HG03571 (cell line): ENCODE data around the gene ANKMY1.
"Not testable (repeated sequence)": the region's sequence is repeated elsewhere in the genome, so short reads cannot be mapped to it uniquely, and the experiment has no call there.

Experiments
- ATAC-seq: cut with Tn5 transposase; IDR thresholded peaks from one replicate; pipeline ENCODE4 v1.9.1; 2021; ENCODE audit not compliant: unreplicated experiment

The ANKMY1 gene

DNA sequence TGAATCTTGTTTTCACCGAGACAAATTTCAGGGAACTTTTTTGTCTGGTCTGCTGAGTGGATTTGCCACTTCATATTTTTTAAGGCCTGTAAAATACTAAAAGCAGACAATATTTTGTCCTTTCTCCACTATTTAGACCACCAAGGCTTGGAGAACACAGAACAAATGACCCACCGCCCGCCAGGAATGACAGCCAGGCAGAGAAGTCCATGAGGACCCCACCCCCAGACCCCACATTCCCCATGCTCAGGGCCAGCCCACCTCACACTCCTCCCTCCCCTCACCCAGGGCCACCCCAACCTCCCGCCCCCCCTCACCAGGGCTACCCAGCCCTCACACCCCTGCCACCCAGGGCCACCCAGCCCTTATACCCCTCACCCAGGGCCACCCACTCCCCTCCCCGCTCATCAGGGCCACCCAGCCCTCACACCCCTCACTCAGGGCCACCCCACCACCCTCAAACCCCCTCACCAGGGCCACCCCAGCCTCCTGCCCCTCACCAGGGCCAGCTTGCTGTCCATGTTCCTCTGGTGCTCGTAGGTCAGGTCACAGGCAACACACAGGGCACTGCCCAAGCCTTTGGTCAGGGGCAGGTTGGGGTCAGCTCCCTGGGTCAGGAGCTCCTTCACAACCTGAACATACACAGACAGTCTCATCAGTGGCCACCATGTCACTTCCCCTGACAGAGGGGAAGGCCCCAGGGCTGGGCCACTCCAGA is 50.6 kb downstream of the ANKMY1 start:
- no peak for ATAC-seq

DNA sequence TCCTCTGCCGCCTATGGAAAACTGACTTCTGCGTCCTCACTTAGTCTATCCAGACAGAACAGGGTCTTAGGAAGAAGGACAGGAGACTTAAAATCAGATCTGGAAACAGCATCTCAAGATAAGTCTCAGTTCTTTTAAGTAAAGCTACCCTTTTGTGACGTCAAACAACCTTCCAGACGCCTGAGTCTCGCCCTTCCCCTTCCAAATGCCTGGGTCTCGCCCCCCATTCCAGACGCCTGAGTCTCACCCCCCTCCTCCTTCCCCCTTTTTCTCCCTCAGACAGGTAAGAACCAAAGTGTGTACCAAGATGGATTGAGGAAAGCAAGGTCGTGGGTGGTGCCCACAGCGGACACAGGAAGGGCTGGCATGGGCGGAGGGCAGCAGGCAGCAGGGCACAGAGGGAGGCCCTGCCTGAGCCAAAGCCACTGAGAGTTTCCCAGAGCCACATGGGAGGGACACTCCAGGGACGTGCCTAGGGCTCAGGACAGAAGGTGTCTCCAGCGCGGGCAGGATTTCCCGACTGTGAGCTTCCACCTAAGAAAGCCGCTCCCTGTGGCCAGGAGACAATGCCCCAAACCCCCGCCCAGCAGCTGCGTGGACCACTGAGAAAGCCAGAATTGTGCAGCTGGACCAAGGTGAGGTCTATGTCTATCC is 51.3 kb downstream of the ANKMY1 start:
- no peak for ATAC-seq

DNA sequence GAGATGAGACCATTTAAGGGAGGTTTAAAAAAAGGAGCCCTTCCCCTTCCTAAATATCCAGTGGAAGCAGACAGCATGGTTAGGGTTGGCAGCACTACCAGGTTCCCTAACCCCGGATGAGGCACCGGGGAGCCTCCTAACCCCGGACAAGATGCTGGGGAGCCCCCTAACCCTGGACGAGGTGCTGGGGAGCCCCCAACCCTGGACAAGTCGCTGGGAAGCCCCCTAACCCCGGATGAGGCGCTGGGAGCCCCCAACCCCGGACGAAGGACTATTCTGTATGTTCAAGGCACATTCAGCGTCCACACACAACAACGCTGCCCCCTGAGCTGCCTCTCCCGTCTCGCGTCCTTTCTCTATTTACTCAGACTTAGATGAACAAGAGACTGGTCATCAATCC is 51.9 kb downstream of the ANKMY1 start:
- ATAC-seq, result no peak

DNA sequence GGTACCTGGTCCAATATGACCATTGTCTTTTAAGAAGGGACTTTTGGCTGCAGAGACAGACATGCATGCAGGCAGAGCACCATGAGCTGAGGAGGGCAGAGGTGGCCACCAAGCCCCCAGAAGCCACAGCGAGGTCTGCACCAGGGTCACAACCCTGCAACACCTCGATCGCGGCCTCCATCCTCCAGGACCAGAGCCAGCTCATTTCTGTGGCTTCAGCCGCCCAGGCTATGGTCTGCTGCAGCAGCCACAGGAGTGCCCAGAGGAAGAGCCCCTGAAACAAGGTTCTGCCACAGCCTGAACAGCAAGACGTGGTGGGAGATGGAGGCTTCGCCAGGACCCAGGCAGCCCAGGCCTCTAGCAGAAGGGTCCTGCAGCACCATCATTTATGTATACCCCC is 53.9 kb downstream of the ANKMY1 start:
- ATAC-seq, result no peak

DNA sequence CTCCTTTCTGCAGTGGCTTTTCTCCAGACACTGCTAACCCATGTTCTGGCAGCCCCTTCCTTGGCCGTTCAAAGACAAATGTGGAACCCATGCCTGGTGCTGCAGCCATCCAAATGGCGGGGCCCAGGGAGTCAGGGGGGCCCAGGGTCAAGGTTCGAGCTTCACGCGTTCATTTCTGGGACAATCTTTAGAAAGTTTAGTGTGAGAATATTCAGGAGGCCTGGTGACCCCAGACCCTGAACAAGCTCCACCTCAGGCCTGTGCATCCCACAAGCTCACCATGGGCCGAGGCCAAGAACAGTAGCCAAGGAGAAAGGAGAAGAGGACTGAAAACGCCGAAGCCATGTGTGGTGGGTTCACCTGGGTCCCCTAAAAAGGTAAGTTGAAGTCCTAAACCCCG is 54.4 kb downstream of the ANKMY1 start:
- ATAC-seq, result no peak

DNA sequence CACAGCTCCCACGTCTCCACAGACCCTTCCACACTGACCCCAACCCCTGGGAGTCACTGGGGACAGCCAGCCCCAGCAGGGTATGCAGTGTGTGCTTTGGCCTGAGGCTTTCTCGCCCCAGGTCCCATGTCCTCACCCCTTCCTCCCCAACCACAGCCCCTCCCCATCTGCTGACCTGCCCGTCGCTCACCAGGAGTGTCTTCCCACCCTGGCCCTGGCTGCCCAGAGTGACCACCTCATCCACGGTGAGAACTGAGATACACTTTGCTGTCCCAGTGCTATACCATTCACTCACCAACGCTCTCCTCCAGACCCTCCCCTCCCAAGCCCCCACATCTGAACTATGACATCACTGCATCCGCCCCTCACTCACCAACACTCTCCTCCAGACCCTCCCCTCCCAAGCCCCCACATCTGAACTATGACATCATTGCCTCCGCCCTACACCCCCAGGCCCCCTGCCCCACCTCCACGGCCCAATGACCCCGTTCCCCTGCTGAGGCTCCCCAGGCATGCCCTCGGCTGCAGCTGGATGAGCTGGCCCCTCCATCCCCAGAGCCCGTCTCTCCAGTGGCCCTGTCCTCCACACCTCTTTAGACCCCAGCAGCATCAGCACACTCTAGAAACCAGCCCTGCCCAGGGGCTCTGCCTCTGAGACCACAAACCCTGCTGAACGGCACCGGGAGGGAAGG is 55.2 kb downstream of the ANKMY1 start:
- no peak for ATAC-seq

DNA sequence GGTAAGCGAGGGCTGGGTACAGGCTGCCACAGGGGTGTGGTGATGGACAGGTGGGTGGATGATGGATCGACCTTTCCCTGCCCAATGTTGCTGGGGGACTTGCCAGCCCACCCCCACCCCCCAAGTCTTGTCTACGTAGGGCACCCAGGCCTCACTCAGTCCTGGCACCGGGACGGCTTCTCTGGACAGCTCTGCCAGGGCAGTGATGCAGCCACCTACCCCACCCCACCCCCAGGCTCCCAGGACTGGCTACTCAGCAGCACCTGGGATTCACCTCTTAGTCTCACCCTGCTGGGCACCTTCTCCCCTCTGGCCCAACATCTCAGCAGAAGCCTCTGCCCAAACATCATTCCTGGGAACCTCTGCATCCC is 55.7 kb downstream of the ANKMY1 start:
- ATAC-seq, result no peak

DNA sequence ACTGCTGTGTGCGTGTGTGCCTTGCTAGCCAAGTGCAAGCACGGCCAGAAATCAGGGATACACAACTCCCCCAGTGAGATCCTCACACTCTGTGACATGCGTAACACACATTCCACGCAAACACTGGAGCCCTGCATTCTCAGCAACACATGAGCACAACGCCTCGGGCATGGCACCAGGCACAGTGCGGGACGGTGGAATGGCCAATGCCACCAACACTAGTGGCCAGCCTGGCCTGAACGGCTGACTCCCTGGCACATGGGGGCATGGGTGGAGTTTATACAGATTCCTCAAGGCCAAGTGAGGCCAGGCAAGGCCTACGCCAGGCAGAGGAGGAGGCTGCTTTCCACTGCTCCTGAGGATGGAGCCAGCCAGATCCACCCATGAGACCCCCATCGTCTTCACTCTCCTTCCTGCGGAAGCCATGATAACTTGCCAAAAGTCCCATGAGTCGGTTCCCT is 56.2 kb downstream of the ANKMY1 start:
- ATAC-seq, result no peak

DNA sequence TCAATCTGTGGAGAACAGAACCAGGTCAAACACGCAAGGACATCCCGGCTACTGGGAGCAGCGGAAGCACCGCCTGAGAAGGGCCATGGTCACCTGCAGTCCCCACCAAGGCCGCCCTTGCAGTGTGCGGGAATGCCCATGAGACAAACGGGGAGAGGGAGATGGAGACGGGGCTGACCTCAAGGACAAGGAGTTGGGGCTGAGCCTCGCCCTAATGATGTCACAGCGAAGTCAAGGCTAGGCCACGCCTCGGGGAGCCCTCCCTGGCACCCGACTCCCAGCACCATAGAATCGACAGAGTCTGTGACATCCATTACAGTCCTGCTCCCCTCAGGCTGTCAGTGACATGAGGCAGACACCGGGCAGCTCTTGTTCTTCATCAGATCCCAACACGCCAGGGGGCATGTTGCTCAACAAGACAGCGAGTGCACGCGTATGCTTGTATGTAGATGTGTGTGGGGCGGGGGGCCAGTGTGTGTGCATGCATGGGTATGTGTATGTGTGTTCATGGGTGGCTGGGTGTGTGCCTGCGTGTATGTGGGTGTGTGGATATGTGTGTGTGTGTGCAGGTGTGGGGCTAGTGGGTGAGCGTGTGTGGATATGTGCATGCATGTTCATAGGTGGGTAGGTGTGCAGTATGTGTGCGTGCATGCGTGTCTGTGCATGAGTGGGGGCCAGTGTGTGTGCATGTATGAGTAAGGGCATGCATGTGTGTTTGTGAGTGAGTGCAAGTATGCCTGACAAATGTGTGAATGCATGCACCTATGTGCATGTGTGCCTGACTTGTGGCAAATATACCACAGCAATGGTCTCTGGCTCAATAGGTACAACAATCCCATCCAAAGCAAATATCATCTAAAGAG is 57.0 kb downstream of the ANKMY1 start:
- no peak for ATAC-seq

DNA sequence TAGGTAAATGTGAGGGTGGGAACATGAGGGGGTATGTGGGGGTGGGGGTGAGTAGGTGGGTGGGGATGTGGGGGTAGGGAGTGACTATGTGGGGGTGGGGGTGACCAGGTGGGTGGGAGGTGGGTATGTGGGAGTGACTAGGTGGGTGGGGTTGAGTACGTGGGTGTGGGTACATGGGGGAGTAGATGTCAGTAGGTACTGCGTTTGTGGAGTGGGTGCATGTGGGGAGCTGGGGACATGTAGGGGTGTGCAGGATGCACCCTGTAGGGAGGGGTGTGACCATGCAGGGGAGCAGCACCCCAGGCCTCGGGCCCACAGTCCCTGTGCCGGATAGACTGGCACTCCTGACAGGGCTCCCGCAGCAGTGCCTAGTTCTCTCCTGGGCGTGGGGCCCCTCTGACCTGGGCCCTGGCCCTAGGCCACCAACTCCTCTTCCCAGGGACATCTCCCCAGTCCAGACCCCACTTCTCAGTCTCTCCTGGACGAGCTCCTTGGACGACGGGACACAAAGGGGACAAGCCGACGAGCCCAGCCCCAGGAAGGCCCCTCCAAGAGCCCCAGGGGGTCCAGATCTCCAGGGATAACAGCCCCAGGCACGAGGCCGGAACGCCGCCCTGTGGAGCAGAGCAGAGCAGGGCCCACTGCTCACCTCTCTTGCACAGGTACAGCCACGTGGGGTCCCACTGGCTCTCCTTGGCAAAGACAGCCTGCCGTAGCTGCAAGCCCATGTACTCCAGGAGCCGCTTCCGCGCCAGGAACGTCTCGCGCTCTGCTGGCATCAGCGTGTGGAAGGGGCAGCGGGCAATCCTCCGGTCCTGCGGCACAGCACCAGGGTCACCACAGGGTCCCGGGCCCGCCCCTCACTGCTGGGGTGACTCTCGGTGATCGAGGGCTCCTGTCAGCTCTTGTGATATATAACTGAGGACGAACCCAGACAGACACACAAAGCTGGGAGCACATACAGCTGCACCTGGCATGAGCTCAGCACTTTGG is 58.2 kb downstream of the ANKMY1 start:
- no peak for ATAC-seq

DNA sequence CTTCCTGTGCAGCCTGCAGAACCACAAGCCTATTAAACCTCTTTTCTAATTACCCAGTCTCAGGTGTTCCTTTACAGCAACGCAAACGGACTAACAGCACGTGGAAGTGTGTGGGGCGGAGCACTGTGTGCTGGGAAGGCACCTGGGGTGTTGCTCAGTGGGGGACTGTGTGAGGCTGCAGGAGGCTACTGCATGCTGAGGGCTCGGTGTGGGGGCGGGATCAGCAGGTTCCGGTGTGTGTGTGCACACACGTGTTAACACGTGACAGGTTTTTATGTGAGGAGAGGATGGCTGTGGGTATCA is 58.9 kb downstream of the ANKMY1 start:
- ATAC-seq, result no peak

DNA sequence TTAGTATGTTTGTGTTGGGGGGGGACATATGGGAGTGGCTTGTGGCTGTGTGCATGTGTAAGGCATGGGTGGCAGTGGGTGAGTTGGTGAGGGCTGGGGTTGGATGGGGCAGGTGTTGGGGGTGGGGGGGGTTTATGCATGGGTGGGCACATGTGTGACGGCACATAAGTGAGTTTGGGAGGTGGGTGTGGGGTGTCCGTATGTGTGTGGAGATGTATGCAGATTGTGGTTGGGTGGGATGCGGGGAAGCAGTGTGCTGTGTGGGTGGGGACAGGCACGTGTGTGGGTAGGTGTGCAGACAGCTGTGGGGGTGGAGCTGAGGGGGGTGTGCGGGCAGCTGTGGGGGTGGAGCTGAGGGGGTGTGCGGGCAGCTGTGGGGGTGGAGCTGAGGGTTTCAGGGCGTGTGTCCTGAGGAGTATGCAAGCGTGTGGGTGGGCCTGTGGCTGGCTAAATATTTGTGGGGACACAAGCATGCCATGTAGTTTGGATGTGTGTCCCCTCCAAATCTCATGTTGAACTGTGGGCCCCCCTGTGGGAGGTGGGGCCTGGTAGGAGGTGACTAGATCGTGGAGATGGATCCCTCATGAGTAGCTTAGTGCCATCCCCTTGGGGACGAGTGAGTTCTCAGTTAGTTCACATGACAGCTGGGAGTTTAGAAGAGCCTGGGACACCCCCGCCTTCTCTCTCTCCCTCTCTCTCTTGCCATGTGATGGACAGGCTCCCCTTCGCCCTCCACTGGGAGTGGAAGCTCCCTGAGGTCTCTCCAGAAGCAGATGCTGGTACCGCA is 59.4 kb downstream of the ANKMY1 start:
- no peak for ATAC-seq

DNA sequence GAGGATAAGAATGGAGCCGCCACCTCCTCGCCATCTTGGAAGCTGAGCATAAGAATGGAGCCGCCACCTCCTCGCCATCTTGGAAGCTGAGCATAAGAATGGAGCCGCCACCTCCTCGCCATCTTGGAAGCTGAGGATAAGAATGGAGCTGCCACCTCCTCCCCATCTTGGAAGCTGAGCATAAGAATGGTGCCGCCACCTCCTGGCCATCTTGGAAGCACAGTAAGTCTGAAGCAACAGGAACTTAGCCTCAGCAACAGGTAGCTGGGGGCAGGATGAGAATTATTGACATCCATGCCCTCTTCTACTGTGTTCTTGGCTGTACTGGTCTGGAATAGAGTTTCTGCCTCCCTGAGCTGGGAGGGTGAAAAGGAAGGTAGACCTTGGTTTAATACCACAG is 60.7 kb downstream of the ANKMY1 start:
- ATAC-seq, result not testable (repeated sequence)

DNA sequence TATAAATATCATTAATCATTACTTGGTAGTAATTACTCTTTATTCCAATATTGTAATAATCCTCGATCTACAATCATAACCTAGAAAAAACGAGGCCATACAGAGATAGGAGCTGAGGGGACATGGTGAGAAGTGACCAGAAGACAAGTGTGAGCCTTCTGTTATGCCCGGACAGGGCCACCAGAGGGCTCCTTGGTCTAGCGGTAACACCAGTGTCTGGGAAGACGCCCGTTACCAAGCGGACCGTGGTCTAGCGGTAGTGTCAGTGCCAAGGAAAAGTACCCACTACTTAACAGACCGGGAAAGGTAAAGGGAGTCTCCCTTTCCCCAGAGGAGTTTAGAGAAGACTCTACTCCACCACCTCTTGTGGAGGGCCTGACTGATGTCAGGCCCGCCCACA is 62.8 kb downstream of the ANKMY1 start:
- ATAC-seq, result not testable (repeated sequence)

DNA sequence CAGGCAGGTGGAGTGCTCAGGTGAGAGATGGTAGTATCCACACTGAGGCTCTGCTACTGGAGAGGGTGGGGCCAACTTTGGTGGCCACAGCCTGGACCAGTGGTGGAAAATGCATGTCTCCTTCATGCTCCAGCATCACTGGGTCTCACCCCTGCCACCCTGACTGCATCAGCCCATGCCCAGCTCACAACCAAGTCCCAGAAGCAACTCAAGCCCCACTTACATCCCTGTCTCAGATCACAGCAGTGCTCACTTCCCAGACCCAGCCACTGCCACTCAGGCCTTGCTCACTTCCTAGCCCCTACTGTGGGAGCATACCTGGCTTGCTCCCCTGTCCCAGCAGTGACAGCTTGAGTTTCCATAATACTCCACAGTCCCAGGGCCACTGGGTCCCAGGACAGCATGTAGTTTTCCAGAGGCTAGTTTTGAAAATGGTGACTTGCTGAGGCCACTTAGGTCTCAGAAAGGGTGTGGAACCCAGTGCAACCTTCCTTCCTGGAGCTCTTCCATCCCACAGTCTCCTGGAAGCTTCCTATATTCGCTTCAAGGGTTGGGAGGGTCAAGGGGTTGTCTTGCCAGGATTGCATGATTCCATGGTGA is 63.5 kb downstream of the ANKMY1 start:
- ATAC-seq, result no peak

DNA sequence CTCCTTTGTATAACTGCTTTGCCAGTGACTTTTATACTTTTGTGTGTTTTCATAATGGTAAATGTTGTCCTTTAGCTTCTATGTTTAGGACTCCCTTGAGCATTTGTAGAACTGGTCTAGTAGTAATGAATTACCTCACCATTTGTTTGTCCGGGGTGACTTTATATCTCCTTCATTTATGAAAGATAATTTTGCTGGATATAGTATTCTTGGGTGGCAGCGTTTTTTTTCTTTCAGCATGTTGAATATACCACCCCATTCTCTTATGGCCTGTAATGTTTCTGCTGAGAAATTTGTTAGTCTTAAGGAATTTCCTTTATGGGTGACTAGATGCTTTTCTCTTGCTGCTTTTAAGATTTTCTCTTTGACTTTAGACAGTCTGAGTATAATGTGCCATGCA is 66.3 kb downstream of the ANKMY1 start:
- ATAC-seq, result no peak

DNA sequence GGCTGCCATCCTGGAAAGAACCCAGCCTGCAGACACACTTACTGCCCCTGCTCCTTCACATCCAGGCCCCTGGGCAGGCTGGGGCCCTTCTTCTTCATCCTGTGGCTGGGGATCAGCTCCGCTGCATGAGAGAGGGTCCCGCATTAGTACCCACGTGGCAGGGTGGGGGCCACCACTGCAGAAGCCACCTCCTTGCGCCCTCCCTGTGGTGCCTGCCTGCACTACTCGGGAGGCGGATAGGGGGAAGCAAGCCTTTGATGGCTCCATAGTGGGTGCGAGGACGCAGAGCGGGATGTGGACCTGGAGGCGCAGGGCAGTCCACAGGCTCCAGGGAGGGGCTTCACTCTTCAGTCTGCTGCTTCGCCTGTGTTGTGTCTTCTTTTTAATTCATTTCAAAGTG is 75.6 kb downstream of the ANKMY1 start:
- no peak for ATAC-seq

DNA sequence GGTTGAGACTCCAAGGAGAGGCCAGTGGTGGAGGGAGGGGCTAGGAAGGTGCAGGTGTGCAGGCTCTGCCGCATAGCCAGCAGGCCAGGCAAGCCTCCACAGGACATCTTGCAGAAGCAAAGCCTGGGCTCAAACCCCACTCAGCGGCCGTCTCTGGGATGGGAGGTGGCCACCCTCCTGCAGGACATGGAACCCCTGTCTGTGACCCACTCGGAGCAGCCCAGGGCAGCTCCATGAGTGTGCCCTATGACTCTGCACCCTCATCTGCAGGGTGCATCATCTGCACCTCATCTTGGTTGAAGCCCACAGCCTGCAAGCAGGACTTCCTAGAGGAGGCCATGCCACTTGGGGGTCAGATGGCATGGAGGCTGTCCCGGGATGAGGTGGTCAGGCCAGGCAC is 76.1 kb downstream of the ANKMY1 start:
- no peak for ATAC-seq
